B cell (primary cell): Measurements from ENCODE around the gene LRRC4B. TPM values are rescaled to one million over a fixed set of nuclear protein-coding genes. Genes with fewer than 3 reads are reported as not detected.

Source experiments
- ATAC-seq: fragments of 200-7000 bp; cut with Tn5 transposase; one replicate; pipeline ENCODE4 v1.10.0; 2021; ENCODE audit warnings: low read depth, mild to moderate bottlenecking, moderate number of reproducible peaks, moderate library complexity
- CTCF ChIA-PET: fragments of 350-600 bp; sonication (Branson Sonifier 250); formaldehyde crosslinking; loops from one replicate; lab custom pipeline; 2021; ENCODE audit warnings: antibody characterized with exemption, inconsistent platforms; lab: Charles Lee
- POLR2A ChIA-PET: fragments of 350-600 bp; sonication (Branson Sonifier 250); formaldehyde crosslinking; loops from one replicate; lab custom pipeline; 2021; ENCODE audit warnings: antibody characterized with exemption; lab: Charles Lee
- DNase-seq: peaks from one replicate; pipeline ENCODE4 v3.0.0; 2013
- H2AFZ ChIP-seq: 2 replicates; pipeline ENCODE4 v1.6.1; 2012; ENCODE audit warnings: mild to moderate bottlenecking, low read depth, low read length; ENCODE audit not compliant: insufficient read depth, poor library complexity, severe bottlenecking
- H3K27ac ChIP-seq, 2 donors: 1 replicate in 1 of 2; 2 replicates in 1 of 2; pipeline ENCODE4 v1.5.1; 2012 to 2013; ENCODE audit warnings: low read length in 2 of 2, mild to moderate bottlenecking in 2 of 2, moderate library complexity in 1 of 2
- H3K27me3 ChIP-seq, 4 experiments: fragments of 200-600 bp in 1 of 4; sonication (generic) in 1 of 4; replicated peaks in 1 of 4; 1 replicate in 2 of 4; 2 replicates in 2 of 4; pipeline versions ENCODE4 v1.6.1 to v1.7.0; 2013 to 2016; ENCODE audit warnings: low read length in 3 of 4, mild to moderate bottlenecking in 2 of 4, mixed read lengths in 1 of 4, moderate library complexity in 1 of 4; ENCODE audit not compliant: insufficient read depth in 4 of 4, control insufficient read depth in 3 of 4; ENCODE audit errors: control extremely low read depth in 1 of 4
- H3K36me3 ChIP-seq, 2 experiments: replicated peaks in 1 of 2; 1 replicate in 1 of 2; 2 replicates in 1 of 2; pipeline versions ENCODE4 v1.6.1 to v1.7.1; 2013; ENCODE audit warnings: low read length in 1 of 2; ENCODE audit not compliant: insufficient read depth in 2 of 2, control insufficient read depth in 1 of 2; ENCODE audit errors: control extremely low read depth in 1 of 2, extremely low read depth in 1 of 2
- H3K4me1 ChIP-seq, 2 donors: fragments of 200-600 bp in 1 of 2; sonication (generic) in 1 of 2; 1 replicate in 1 of 2; 2 replicates in 1 of 2; pipeline versions ENCODE4 v1.5.1 to v1.6.1; 2013 to 2017; ENCODE audit warnings: low read length in 2 of 2; ENCODE audit not compliant: control insufficient read depth in 2 of 2, insufficient read depth in 2 of 2
- H3K4me2 ChIP-seq: replicated peaks from 2 replicates; pipeline ENCODE3; 2012; ENCODE audit warnings: mild to moderate bottlenecking, low read depth, low read length; ENCODE audit not compliant: poor library complexity, severe bottlenecking
- H3K4me3 ChIP-seq, 5 experiments: fragments of 200-600 bp in 1 of 5; sonication (generic) in 1 of 5; 1 replicate in 3 of 5; 2 replicates in 2 of 5; pipeline versions ENCODE4 v1.5.1 to v1.7.0; 2011 to 2016; ENCODE audit warnings: low read length in 4 of 5, mild to moderate bottlenecking in 4 of 5, low read depth in 2 of 5, control low read depth in 1 of 5, moderate library complexity in 1 of 5; ENCODE audit not compliant: insufficient read depth in 1 of 5; ENCODE audit errors: control extremely low read depth in 1 of 5, extremely low read depth in 1 of 5
- H3K79me2 ChIP-seq: fragments of 200-600 bp; sonication (generic); one replicate; pipeline ENCODE4 v1.6.0; 2016; ENCODE audit warnings: low read length; ENCODE audit not compliant: control insufficient read depth, insufficient read depth
- H3K9ac ChIP-seq: fragments of 200-600 bp; sonication (generic); 2 replicates; pipeline ENCODE4 v1.6.1; 2017; ENCODE audit warnings: mild to moderate bottlenecking, low read length, moderate library complexity
- H3K9me3 ChIP-seq, 3 donors: one replicate each; pipeline versions ENCODE4 v1.6.1 to v1.7.1; 2013; ENCODE audit warnings: low read length in 2 of 3; ENCODE audit not compliant: control insufficient read depth in 2 of 3, insufficient read depth in 1 of 3; ENCODE audit errors: control extremely low read depth in 1 of 3
- H4K20me1 ChIP-seq: 2 replicates; pipeline ENCODE4 v1.6.0; 2012; ENCODE audit warnings: mild to moderate bottlenecking, low read length; ENCODE audit not compliant: insufficient read depth, control insufficient read depth, poor library complexity, severe bottlenecking
- H3K27ac Mint-ChIP-seq: one replicate; pipeline ENCODE4 v1.8.0; 2021; ENCODE audit warnings: mixed read lengths
- H3K27me3 Mint-ChIP-seq: one replicate; pipeline ENCODE4 v1.8.0; 2021; ENCODE audit warnings: mixed read lengths
- H3K4me1 Mint-ChIP-seq: one replicate; pipeline ENCODE4 v1.8.0; 2021; ENCODE audit warnings: mixed read lengths
- H3K4me3 Mint-ChIP-seq: one replicate; pipeline ENCODE4 v1.8.0; 2021; ENCODE audit warnings: mixed read lengths
- H3K9me3 Mint-ChIP-seq: one replicate; pipeline ENCODE4 v1.8.0; 2022; ENCODE audit warnings: mixed read lengths; ENCODE audit not compliant: insufficient read depth
- CTCF ChIP-seq: fragments of 200-600 bp; IDR thresholded peaks from one replicate; pipeline ENCODE4 v1.8.0; 2022; ENCODE audit warnings: antibody characterized with exemption, mild to moderate bottlenecking
- EZH2 ChIP-seq: IDR thresholded peaks from 2 replicates; pipeline ENCODE4 v1.6.1; 2012; ENCODE audit warnings: borderline replicate concordance, low read depth, mild to moderate bottlenecking, moderate library complexity, low read length; ENCODE audit not compliant: insufficient read depth, poor library complexity, severe bottlenecking
- WGBS: methylation state at CpG from one replicate; pipeline ENCODE4 v1.1.5; 2013; ENCODE audit warnings: missing lambda C conversion rate; ENCODE audit not compliant: insufficient coverage; 5-methylcytosine and 5-hydroxymethylcytosine counted together
- intact Hi-C: fragments of 100-400 bp; cut with micrococcal nuclease; formaldehyde crosslinking; loops from one replicate; pipeline ENCODE4 v1.10.0; 2022
- polyA plus RNA-seq: library from polyadenylated mRNA; depleted of rRNA; stranded (reverse); fragments of >200 nt; gene quantifications from 2 replicates; pipeline ENCODE4 v1.2.3, GENCODE V29; 2012
- total RNA-seq, 2 donors: library from RNA; stranded (reverse); fragments of 120-200 nt in 1 of 2; gene quantifications; 1 replicate in 1 of 2; 2 replicates in 1 of 2; pipeline versions ENCODE4 v1.2.3 to v1.2.4, GENCODE V29; 2013 to 2022

The LRRC4B gene
- total and polyA plus RNA-seq, 2 donors (not counting 1 experiment from before 2014, with no cell fraction given) = 0.03 TPM; not detected in 1

DNA sequence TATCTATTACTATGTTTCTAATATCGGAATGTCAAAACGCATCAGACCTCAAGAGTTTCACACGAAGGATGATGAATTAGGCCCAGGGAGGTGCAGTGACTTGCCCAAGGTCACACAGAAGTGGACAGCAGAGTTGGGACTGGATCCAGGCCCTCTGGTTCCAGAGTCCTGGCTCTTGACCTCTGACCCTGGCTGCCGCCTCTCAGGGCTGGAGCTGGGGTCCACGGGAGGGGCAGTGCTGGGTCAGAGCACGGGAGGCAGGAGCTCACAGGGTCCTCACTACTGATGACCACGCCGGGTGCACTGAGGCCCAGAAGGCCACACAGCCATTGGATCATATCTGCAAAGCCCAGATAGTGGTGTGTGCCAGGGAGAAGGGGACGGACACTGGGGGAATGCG lies 45.4 kb downstream of the LRRC4B start:
- Mint-ChIP-seq H3K27ac (no peak overlapping the region), H3K4me1 (no peaks in the 10 kb centered on the region), H3K9me3 (no peaks in the 10 kb centered on the region), H3K4me3 (no peak overlapping the region), H3K27me3 (no peaks in the 10 kb centered on the region)
- Histone ChIP-seq H3K27ac (no peak overlapping the region), H3K27me3 (peaks cover 0 to 3% (median 0%) of the 10 kb centered on the region in 4 experiments), H3K4me3 (no peak overlapping the region), H3K9me3 (peaks cover 0 to 7% (median 0%) of the 10 kb centered on the region in 3 donors), H2AFZ (no peak overlapping the region), H4K20me1 (no peaks in the 10 kb centered on the region), H3K79me2 (no peaks in the 10 kb centered on the region), H3K9ac (no peak overlapping the region), H3K4me2 (no peak overlapping the region), H3K4me1 (no peaks in the 10 kb centered on the region), H3K36me3 (no peaks in the 10 kb centered on the region)
- intact Hi-C loops = no loop called here
- TF ChIP-seq EZH2 (no peak), CTCF (no peak)
- WGBS = 90% methylated on average over 10 of the region's 10 CpGs
- ChIA-PET CTCF (interaction anchor here (0.6 to 1.5 kb wide), 3 partner anchors 11 to 589 kb away, joined by 3 to 7 read pairs (median 5); no protein-coding TSS in a partner anchor), POLR2A (no interaction called here)
- DNase-seq (no peak), ATAC-seq (no peak)

GRCh38 chr19:50520822-50521465 lies 47.3 kb downstream of the LRRC4B start:
- no peak overlapping the region for H3K4me3 Mint-ChIP-seq
- H3K79me2 ChIP-seq = no peaks in the 10 kb centered on the region
- H3K9me3 ChIP-seq = peaks cover 0 to 7% (median 0%) of the 10 kb centered on the region in 3 donors
- H3K4me3 ChIP-seq = no peak overlapping the region
- intact Hi-C loops = no loop called here
- POLR2A ChIA-PET = no interaction called here
- no peak overlapping the region for H2AFZ ChIP-seq
- H3K9me3 Mint-ChIP-seq = no peaks in the 10 kb centered on the region
- no peak overlapping the region for H3K4me2 ChIP-seq
- H3K36me3 ChIP-seq = no peaks in the 10 kb centered on the region
- no peak for DNase-seq
- TF ChIP-seq EZH2 = no peak
- no peak for TF ChIP-seq CTCF
- no peak for ATAC-seq
- no peaks in the 10 kb centered on the region for H4K20me1 ChIP-seq
- H3K4me1 Mint-ChIP-seq = no peaks in the 10 kb centered on the region
- H3K27ac ChIP-seq = no peak overlapping the region
- WGBS = 92% methylated on average over 12 of the region's 17 CpGs
- no peaks in the 10 kb centered on the region for H3K27me3 Mint-ChIP-seq
- CTCF ChIA-PET = no interaction called here
- H3K27me3 ChIP-seq = peaks cover 0 to 3% (median 0%) of the 10 kb centered on the region in 4 experiments
- no peaks in the 10 kb centered on the region for H3K4me1 ChIP-seq
- H3K9ac ChIP-seq = no peak overlapping the region
- H3K27ac Mint-ChIP-seq = no peak overlapping the region
